Endothelial cell of umbilical vein (primary cell): ENCODE results near the gene MGAT4A. TPM values are rescaled to one million over a fixed set of nuclear protein-coding genes. Genes with fewer than 3 reads are reported as not detected.

Source experiments
- BruUV-seq: library from RNA; stranded (reverse); fragments of 400-500 nt; replicated peaks from 2 replicates; lab custom pipeline; 2021; lab: Mats Ljungman, UMichigan
- CTCF ChIA-PET: fragments of 300-600, 350-600 bp; sonication (Branson Sonifier 250); formaldehyde crosslinking; loops from one replicate; lab custom pipeline; 2021; ENCODE audit warnings: antibody characterized with exemption, inconsistent platforms; lab: Charles Lee
- POLR2A ChIA-PET: fragments of 300-600, 350-600 bp; sonication (Branson Sonifier 250); formaldehyde crosslinking; loops from one replicate; lab custom pipeline; 2021; ENCODE audit warnings: antibody characterized with exemption, inconsistent platforms; lab: Charles Lee
- DNase-seq: peaks from one replicate; pipeline ENCODE4 v3.0.0-alpha.2; 2011; ENCODE audit warnings: low read depth, low spot score
- FAIRE-seq: peaks from 2 replicates; lab custom pipeline; 2011; peaks lifted over from hg19 to GRCh38; lab: Jason Lieb, UNC
- H2AFZ ChIP-seq: 2 replicates; pipeline ENCODE4 v1.6.0; 2012; ENCODE audit warnings: low read depth, low read length, control low read depth, inconsistent platforms
- H3K27ac ChIP-seq: 2 replicates; pipeline ENCODE4 v1.5.1; 2011; ENCODE audit warnings: low read depth, mild to moderate bottlenecking, control low read depth, low read length, moderate library complexity; ENCODE audit not compliant: insufficient read depth
- H3K27me3 ChIP-seq, 2 experiments: 2 replicates each; pipeline versions ENCODE4 v1.6.0 to v1.6.1; 2011; ENCODE audit warnings: low read length in 2 of 2, mixed read lengths in 1 of 2; ENCODE audit not compliant: control insufficient read depth in 2 of 2, insufficient read depth in 2 of 2
- H3K36me3 ChIP-seq, 2 experiments: 2 replicates in 1 of 2; 3 replicates in 1 of 2; pipeline ENCODE4 v1.5.1; 2011; ENCODE audit warnings: low read length in 2 of 2, mild to moderate bottlenecking in 1 of 2, moderate library complexity in 1 of 2; ENCODE audit not compliant: control insufficient read depth in 2 of 2, insufficient read depth in 2 of 2; ENCODE audit errors: extremely low read depth in 1 of 2
- H3K4me1 ChIP-seq: 3 replicates; pipeline ENCODE4 v1.5.1; 2011; ENCODE audit warnings: mild to moderate bottlenecking, low read length; ENCODE audit not compliant: control insufficient read depth, insufficient read depth; ENCODE audit errors: extremely low read depth
- H3K4me2 ChIP-seq: 2 replicates; pipeline ENCODE4 v1.6.1; 2011; ENCODE audit warnings: low read length, control low read depth, mixed read lengths; ENCODE audit not compliant: insufficient read depth
- H3K4me3 ChIP-seq, 3 experiments: fragments of 200-600 bp in 1 of 3; sonication (generic), shearing (Covaris generic) in 1 of 3; replicated peaks in 1 of 3; 2 replicates each; pipeline ENCODE4 v1.5.1; 2011 to 2016; ENCODE audit warnings: control low read depth in 3 of 3, low read length in 3 of 3, mild to moderate bottlenecking in 2 of 3, inconsistent platforms in 1 of 3, low read depth in 1 of 3, moderate library complexity in 1 of 3; ENCODE audit not compliant: insufficient read depth in 1 of 3
- H3K79me2 ChIP-seq: 2 replicates; pipeline ENCODE4 v1.6.0; 2012; ENCODE audit warnings: low read length, inconsistent platforms; ENCODE audit not compliant: control insufficient read depth, insufficient read depth
- H3K9ac ChIP-seq: replicated peaks from 2 replicates; pipeline ENCODE3; 2011; ENCODE audit warnings: low read length, control low read depth; ENCODE audit not compliant: insufficient read depth; ENCODE audit errors: extremely low read depth
- H3K9me1 ChIP-seq: replicated peaks from 3 replicates; pipeline ENCODE4 v1.6.0; 2011; ENCODE audit warnings: mild to moderate bottlenecking, low read length; ENCODE audit not compliant: control insufficient read depth, insufficient read depth; ENCODE audit errors: extremely low read depth
- H3K9me3 ChIP-seq: replicated peaks from 2 replicates; pipeline ENCODE4 v1.5.1; 2012; ENCODE audit warnings: low read length, inconsistent platforms; ENCODE audit not compliant: control insufficient read depth, insufficient read depth
- H4K20me1 ChIP-seq: replicated peaks from 2 replicates; pipeline ENCODE3; 2011; ENCODE audit warnings: mild to moderate bottlenecking, low read length; ENCODE audit not compliant: control insufficient read depth, insufficient read depth; ENCODE audit errors: extremely low read depth
- CTCF ChIP-seq, 2 donors: IDR thresholded peaks; 1 replicate in 1 of 2; 2 replicates in 1 of 2; pipeline ENCODE4 v1.5.1; 2011; ENCODE audit warnings: low read length in 2 of 2, mild to moderate bottlenecking in 2 of 2, moderate library complexity in 2 of 2, control low read depth in 1 of 2, inconsistent platforms in 1 of 2, low read depth in 1 of 2; ENCODE audit not compliant: insufficient read depth in 1 of 2; ENCODE audit errors: extremely low read depth in 1 of 2
- EZH2 ChIP-seq: IDR thresholded peaks from 2 replicates; pipeline ENCODE4 v1.6.1; 2012; ENCODE audit warnings: borderline replicate concordance, low read depth, mild to moderate bottlenecking, moderate library complexity, low read length, inconsistent platforms; ENCODE audit not compliant: severe bottlenecking
- FOS ChIP-seq: IDR thresholded peaks from 2 replicates; pipeline ENCODE4 v1.6.1; 2011; ENCODE audit warnings: mild to moderate bottlenecking, low read length, moderate library complexity, borderline replicate concordance; ENCODE audit not compliant: insufficient read depth
- GATA2 ChIP-seq: IDR thresholded peaks from 2 replicates; pipeline ENCODE4 v1.7.0; 2011; ENCODE audit warnings: low read depth, mild to moderate bottlenecking, moderate library complexity, mixed read lengths, low read length; ENCODE audit not compliant: insufficient read length, insufficient read depth
- JUN ChIP-seq: IDR thresholded peaks from 2 replicates; pipeline ENCODE4 v1.6.1; 2011; ENCODE audit warnings: borderline replicate concordance, low read depth; ENCODE audit not compliant: insufficient read length, insufficient read depth
- MAX ChIP-seq: IDR thresholded peaks from 2 replicates; pipeline ENCODE4 v1.6.1; 2011; ENCODE audit not compliant: insufficient read depth, insufficient read length
- MYC ChIP-seq: IDR thresholded peaks from one replicate; pipeline ENCODE4 v1.6.1; 2011; ENCODE audit warnings: mild to moderate bottlenecking, low read depth, low read length
- POLR2A ChIP-seq: IDR thresholded peaks from 2 replicates; pipeline ENCODE4 v1.6.1; 2012; ENCODE audit warnings: low read depth, mild to moderate bottlenecking, control low read depth, low read length
- POLR2AphosphoS5 ChIP-seq: IDR thresholded peaks from 2 replicates; pipeline ENCODE4 v1.6.1; 2012; ENCODE audit warnings: low read depth, mild to moderate bottlenecking, control low read depth, low read length, moderate library complexity; ENCODE audit not compliant: insufficient read depth
- dilution Hi-C: fragments of 300-500 bp; cut with MboI; formaldehyde crosslinking; loops from one replicate; pipeline ENCODE4 v1.15.0; 2019; ENCODE audit warnings: low sequenced_read_pairs; ENCODE audit not compliant: extremely low pct_ligation_motif_present
- intact Hi-C: fragments of 100-400 bp; cut with micrococcal nuclease; formaldehyde crosslinking; loops from one replicate; pipeline ENCODE4 v1.10.0; 2022
- polyA plus RNA-seq, 4 experiments: library from polyadenylated mRNA; depleted of rRNA in 3 of 4; stranded (reverse) in 3 of 4; unstranded in 1 of 4; fragments of >200 nt; gene quantifications; 2 replicates each; pipeline versions ENCODE4 v1.2.1 to v1.2.3, GENCODE V29; 2011 to 2012; ENCODE audit warnings: missing spikeins in 1 of 4
- total RNA-seq: library from RNA; stranded (reverse); gene quantifications from 2 replicates; pipeline ENCODE4 v1.2.3, GENCODE V29; 2021

The MGAT4A gene
- total and polyA plus RNA-seq, 2 donors (not counting 3 experiments of a cell fraction or from before 2014, with no cell fraction given): 9.2 to 42.2 TPM

GRCh38 chr2:98606431-98606830 is 124.5 kb downstream of the MGAT4A start:
- CTCF ChIA-PET: interaction anchor here (1.2 to 2.2 kb wide), 2 partner anchors 194 to 231 kb away, joined by 4 to 8 read pairs; no protein-coding TSS in a partner anchor
- no peaks in the 10 kb centered on the region for H3K9me1 ChIP-seq
- H3K4me1 ChIP-seq: peaks cover 32% of the 10 kb centered on the region
- peaks cover 0 to 1% of the 10 kb centered on the region in 2 experiments for H3K36me3 ChIP-seq
- no peak for TF ChIP-seq MAX
- TF ChIP-seq FOS: no peak
- TF ChIP-seq EZH2: no peak
- no peak for TF ChIP-seq POLR2AphosphoS5
- TF ChIP-seq POLR2A: no peak
- TF ChIP-seq MYC: no peak
- no peak for TF ChIP-seq GATA2
- TF ChIP-seq CTCF (IDR thresholded peaks at IDR 0.05; ENCODE audit: extremely low read depth in 1 of 2, insufficient read depth in 1 of 2, low read depth in 1 of 2, low read length in 2 of 2): no peak
- no peak for TF ChIP-seq JUN
- POLR2A ChIA-PET: no interaction called here
- intact Hi-C loops (loop anchor here (5.0 kb wide), 1 partner anchor 104 kb away; no protein-coding TSS in a partner anchor), dilution Hi-C loops (no loop called here)
- H3K4me3 ChIP-seq: no peak overlapping the region
- no TSS peak for BruUV-seq
- H3K27me3 ChIP-seq: no peaks in the 10 kb centered on the region
- H2AFZ ChIP-seq: no peak overlapping the region
- no peak for FAIRE-seq
- H3K9ac ChIP-seq: no peak overlapping the region
- peaks cover 61% of the 10 kb centered on the region for H3K79me2 ChIP-seq
- H3K9me3 ChIP-seq: no peaks in the 10 kb centered on the region
- no peaks in the 10 kb centered on the region for H4K20me1 ChIP-seq
- H3K27ac ChIP-seq: no peak overlapping the region
- DNase-seq: no peak
- H3K4me2 ChIP-seq: no peak overlapping the region
